HG03095 (cell line): Measurements from ENCODE around the gene ZAP70.

Experiments
- ATAC-seq: cut with Tn5 transposase; IDR thresholded peaks from one replicate; pipeline ENCODE4 v1.9.1; 2021; ENCODE audit warnings: moderate library complexity; ENCODE audit not compliant: unreplicated experiment

The ZAP70 gene

DNA sequence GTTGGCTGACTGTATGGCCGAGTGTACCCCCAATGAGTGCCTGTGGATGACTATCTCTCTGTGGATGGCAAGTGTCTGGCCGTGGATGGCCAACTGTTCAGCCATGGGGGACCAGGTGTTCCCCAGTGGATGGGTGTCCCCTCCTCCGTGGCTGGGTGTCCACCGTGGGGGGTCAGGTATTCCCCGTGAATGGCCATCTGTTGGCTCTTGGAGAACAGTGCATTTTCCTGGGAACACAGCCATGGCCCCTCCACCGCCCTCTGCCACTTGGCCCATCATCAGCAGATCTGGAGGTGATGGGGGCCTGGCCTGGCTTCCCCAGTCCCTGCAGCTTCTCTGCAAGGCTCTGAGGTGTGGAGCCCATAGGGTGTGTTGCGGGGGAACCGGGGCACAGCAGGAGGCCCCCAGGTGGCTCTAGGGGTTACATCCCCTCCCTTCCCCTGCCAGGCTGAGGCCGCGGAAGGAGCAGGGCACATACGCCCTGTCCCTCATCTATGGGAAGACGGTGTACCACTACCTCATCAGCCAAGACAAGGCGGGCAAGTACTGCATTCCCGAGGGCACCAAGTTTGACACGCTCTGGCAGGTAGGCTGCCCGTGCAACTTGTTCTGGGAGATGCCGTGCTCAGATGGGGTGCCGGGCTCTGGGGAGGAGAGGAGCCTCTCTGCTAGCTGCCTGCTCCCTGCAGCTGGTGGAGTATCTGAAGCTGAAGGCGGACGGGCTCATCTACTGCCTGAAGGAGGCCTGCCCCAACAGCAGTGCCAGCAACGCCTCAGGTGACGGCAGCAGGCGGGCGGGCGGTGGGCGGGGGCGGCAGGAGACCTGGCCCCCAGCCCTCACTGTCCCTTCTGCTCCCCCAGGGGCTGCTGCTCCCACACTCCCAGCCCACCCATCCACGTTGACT lies 19.3 kb downstream of the ZAP70 start:
- no peak for ATAC-seq

- no peak for ATAC-seq
Observed at GRCh38 chr2:97733341-97734035, 20.1 kb downstream of the ZAP70 start.

- no peak for ATAC-seq
Observed at GRCh38 chr2:97734061-97735051, 21.0 kb downstream of the ZAP70 start.

- no peak for ATAC-seq
Observed at GRCh38 chr2:97735161-97735561, 21.8 kb downstream of the ZAP70 start.

DNA sequence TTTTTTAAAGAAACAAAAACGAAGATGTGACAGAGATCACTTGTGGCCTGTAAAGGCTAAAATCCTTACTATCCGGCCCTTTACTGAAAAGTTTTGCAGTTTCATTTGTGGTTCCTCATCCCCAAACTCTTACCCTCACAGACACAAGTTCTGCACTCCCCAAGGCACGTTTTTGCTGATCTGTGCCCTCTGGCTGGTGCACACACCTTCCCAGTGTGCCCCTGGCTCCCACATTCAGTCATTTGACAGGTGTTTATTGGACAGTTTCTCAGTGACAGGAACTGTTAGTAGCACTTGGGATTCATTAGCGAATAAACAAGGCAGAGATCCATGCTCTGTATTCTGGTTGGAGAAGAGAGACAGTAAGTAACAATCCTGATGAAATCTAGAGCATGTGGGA lies 22.8 kb downstream of the ZAP70 start:
- ATAC-seq: no peak

DNA sequence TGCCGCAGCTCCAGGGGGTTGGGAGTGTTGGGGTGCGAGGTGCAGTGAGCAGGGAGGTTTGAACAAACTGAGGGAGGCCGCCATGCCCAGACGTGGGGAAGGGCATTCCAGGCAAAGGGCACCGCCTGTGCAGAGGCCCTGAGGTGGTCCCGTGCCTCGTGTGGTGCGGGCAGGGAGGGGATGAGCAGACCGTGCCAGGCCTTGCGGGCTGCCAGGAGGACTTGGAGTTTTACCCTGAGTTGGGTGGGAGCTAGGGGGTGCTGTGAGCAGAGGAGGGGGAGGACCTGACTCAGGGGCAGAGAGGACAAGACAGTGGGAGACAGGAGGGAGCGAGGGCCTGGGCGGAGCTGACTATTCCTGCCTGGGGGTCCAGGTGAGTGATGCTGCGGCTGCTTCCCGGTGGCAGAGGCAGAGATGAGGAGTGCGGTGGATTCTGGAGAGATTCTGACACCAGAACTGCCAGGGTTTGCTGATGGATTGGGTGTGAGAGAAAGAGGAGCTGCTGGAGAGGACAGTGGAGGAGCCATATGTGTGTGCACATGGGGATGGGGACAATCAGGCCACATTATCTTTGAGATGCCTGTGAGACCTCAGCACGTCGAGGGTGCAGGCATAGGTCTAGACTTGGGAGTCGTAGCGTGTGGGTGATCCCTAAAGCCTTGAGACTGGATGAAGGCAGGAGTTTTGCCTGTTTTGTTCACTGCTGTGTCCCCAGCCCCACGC lies 23.4 kb downstream of the ZAP70 start:
- no peak for ATAC-seq

DNA sequence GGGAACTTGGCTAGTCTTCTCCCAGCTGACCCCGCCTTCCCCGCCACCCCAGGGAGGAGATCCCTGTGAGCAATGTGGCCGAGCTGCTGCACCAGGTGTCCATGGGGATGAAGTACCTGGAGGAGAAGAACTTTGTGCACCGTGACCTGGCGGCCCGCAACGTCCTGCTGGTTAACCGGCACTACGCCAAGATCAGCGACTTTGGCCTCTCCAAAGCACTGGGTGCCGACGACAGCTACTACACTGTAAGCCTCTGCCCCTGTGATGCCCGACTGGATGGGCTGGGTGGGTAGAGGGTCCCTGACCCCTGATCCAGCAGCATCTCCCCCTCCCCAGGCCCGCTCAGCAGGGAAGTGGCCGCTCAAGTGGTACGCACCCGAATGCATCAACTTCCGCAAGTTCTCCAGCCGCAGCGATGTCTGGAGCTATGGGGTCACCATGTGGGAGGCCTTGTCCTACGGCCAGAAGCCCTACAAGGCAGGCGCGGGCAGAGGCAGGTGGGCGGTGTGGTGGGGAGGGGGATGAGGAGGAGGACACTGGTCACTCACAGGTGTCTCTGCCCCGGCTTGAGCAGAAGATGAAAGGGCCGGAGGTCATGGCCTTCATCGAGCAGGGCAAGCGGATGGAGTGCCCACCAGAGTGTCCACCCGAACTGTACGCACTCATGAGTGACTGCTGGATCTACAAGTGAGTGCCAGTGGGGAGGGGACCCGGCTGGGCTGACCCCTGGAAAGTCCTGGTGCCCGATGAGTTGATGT lies 24.2 kb downstream of the ZAP70 start:
- no peak for ATAC-seq

DNA sequence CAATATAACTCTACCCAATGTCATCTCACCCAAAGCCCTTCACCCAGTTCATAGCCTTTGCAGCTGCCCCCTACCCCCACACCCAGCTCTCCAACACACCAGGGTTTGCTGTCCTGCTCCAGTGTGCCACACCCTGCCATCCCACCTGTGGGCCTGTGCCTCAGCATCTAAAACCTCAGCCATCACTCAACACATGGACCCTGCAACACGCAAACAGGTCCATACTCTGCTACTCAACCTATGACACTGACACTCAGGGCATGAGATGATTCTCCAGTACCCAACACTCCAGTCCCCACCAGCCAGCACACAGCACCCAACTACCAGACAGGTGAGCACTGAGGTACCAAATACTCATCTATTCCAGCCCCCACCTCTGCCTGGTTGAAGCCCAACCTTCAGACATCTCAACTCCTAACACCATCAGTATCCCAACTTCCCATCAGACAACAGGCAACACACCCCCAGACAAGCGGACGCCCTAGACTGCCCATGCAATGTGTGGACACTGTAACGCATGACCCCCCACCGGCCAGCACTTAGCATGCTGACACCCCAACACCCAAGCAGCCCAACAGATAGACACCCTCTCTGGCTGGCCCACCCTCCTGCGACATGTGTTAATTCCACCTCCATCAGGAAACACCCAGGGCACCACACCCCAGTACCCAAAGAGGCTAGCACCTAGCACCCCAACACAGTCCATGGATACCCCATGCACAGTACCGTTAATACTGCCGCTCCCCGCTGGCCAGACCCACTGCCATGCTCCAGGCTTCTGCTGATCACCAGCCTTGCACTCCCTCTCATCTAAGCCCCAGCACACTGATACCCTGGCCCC lies 25.0 kb downstream of the ZAP70 start:
- no peak for ATAC-seq

DNA sequence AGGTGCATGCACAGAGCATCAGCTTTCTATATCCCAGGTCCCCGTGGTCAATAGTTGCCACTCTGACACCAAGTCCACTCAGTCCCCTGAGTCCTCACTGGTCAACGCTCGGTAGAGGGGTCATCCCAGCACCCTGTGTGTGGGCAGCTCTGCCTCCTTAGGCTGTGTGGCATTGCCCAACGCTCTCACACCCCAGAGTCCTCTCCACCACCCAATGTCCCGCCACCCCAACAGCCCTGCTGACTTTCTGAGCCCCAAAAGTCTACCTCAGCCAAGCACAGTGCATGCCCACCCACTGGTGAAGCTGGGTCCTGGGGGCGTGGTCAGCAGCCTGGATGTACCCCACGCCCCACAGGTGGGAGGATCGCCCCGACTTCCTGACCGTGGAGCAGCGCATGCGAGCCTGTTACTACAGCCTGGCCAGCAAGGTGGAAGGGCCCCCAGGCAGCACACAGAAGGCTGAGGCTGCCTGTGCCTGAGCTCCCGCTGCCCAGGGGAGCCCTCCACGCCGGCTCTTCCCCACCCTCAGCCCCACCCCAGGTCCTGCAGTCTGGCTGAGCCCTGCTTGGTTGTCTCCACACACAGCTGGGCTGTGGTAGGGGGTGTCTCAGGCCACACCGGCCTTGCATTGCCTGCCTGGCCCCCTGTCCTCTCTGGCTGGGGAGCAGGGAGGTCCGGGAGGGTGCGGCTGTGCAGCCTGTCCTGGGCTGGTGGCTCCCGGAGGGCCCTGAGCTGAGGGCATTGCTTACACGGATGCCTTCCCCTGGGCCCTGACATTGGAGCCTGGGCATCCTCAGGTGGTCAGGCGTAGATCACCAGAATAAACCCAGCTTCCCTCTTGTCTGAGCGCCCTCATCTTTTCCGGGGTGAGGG lies 25.9 kb downstream of the ZAP70 start:
- ATAC-seq: no peak

DNA sequence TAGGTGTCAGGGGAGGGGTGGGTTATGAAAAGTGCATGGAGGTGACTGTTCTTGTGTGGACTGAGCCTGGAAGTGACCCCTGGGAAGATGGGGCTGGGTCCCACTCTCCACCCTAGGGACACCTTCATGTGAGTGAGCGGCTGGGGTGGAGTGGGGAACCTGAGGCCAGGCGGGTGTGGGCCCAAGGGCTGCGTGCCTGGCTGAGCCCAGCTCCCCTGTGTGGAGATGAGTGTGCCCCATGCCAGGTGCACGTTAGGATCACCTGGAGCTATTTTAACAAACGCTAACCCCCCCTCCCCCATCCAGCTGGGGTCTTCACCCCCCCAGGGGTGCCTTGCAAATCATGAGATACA lies 26.5 kb downstream of the ZAP70 start:
- no peak for ATAC-seq

- ATAC-seq: no peak
Observed at GRCh38 chr2:97740590-97741182, 27.3 kb downstream of the ZAP70 start.

GRCh38 chr2:97741251-97741650 lies 27.9 kb downstream of the ZAP70 start:
- ATAC-seq: no peak

GRCh38 chr2:97741686-97742085 lies 28.3 kb downstream of the ZAP70 start:
- no peak for ATAC-seq

DNA sequence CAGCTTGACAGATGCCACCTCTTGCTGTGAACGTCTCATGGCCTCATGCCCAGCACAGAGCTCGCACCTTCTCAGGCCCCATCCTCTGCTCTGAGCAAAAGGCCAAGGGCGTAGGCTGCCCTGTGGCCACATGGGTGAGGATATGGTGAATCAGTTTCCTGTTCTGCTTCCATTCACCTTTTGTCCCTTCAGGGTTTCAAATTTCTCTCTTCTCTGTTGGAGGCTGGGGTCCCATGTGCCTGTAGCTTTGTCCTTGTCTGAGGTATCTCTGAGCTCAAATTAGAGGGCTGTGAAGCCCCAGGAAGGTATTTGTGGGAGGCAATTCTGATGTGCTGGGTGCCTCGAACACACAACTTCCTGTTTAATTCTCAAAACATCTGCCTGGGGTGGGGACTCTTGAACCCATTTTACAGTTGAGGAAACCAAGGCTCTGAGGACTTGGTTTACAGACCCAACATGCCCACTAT lies 29.0 kb downstream of the ZAP70 start:
- no peak for ATAC-seq

DNA sequence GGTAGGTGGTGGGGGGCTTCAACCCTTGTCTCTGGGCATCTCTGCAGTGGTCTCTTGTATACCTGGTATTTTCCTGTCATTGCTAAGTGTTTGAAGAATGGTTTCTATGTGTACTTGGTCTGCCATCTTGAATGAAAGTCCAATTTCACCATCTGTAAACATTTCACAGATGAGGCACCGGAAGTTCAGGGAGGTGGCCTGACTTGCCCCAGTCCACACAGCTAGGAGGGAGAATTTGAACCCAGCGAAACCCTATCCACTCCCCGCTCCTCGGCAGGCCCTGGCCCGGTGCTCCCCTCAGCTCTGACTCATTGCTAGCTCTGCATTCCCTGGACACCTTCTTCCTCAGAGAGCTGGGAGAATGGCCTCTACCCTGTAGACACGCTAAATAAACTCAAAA lies 30.5 kb downstream of the ZAP70 start:
- no peak for ATAC-seq

- ATAC-seq: no peak
Observed at GRCh38 chr2:97745474-97746174, 32.2 kb downstream of the ZAP70 start.

- ATAC-seq: no peak
Observed at GRCh38 chr2:97747285-97747684, 33.9 kb downstream of the ZAP70 start.
